ENCODE measurements around the gene COMT. TPM values are rescaled to one million over a fixed set of nuclear protein-coding genes. Genes with fewer than 3 reads are reported as not detected.

COMT gene
- total and polyA plus RNA-seq, 9 of the 15 experiments (the other 6 are each of a cell fraction or from before 2014, with no cell fraction given) = 12.5 to 351 (median 155) TPM

DNA sequence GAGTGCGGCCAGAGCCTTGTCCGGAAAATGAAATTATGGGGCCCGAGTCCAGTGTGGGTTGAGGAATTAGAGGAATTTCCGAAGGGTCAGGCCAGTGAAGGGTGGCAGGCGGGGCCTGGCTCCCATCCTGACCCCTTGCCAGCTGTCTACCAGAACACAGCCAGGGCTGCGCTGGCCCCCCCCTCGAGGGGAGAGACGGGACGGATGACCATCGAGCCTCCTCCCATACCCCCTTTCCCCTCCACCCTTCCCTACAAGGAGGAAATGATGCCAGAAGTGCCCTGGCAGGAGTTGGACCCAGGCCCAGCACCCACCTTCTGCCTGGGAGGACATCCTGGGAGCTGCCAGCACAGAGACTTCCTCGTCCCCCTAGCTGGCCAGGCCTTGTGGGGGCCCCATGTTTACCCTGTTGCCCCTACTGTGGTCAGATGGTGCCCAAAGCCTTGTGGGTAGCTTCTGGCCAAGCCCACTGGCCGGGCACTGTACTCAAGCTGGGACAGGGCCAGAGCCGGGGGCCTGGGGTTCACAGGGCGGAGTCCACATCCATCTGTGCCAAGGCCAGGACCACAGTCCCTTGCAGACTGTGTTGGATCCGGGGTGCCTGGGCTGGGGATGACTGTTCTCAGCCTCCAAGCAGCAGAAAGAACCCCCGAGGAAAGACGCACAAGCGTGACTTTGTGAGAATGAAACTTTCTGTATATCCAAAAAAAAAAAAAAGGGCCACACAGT, 54.2 kb downstream of the COMT start (continued):
- TF ChIP-seq, protein P1, sequence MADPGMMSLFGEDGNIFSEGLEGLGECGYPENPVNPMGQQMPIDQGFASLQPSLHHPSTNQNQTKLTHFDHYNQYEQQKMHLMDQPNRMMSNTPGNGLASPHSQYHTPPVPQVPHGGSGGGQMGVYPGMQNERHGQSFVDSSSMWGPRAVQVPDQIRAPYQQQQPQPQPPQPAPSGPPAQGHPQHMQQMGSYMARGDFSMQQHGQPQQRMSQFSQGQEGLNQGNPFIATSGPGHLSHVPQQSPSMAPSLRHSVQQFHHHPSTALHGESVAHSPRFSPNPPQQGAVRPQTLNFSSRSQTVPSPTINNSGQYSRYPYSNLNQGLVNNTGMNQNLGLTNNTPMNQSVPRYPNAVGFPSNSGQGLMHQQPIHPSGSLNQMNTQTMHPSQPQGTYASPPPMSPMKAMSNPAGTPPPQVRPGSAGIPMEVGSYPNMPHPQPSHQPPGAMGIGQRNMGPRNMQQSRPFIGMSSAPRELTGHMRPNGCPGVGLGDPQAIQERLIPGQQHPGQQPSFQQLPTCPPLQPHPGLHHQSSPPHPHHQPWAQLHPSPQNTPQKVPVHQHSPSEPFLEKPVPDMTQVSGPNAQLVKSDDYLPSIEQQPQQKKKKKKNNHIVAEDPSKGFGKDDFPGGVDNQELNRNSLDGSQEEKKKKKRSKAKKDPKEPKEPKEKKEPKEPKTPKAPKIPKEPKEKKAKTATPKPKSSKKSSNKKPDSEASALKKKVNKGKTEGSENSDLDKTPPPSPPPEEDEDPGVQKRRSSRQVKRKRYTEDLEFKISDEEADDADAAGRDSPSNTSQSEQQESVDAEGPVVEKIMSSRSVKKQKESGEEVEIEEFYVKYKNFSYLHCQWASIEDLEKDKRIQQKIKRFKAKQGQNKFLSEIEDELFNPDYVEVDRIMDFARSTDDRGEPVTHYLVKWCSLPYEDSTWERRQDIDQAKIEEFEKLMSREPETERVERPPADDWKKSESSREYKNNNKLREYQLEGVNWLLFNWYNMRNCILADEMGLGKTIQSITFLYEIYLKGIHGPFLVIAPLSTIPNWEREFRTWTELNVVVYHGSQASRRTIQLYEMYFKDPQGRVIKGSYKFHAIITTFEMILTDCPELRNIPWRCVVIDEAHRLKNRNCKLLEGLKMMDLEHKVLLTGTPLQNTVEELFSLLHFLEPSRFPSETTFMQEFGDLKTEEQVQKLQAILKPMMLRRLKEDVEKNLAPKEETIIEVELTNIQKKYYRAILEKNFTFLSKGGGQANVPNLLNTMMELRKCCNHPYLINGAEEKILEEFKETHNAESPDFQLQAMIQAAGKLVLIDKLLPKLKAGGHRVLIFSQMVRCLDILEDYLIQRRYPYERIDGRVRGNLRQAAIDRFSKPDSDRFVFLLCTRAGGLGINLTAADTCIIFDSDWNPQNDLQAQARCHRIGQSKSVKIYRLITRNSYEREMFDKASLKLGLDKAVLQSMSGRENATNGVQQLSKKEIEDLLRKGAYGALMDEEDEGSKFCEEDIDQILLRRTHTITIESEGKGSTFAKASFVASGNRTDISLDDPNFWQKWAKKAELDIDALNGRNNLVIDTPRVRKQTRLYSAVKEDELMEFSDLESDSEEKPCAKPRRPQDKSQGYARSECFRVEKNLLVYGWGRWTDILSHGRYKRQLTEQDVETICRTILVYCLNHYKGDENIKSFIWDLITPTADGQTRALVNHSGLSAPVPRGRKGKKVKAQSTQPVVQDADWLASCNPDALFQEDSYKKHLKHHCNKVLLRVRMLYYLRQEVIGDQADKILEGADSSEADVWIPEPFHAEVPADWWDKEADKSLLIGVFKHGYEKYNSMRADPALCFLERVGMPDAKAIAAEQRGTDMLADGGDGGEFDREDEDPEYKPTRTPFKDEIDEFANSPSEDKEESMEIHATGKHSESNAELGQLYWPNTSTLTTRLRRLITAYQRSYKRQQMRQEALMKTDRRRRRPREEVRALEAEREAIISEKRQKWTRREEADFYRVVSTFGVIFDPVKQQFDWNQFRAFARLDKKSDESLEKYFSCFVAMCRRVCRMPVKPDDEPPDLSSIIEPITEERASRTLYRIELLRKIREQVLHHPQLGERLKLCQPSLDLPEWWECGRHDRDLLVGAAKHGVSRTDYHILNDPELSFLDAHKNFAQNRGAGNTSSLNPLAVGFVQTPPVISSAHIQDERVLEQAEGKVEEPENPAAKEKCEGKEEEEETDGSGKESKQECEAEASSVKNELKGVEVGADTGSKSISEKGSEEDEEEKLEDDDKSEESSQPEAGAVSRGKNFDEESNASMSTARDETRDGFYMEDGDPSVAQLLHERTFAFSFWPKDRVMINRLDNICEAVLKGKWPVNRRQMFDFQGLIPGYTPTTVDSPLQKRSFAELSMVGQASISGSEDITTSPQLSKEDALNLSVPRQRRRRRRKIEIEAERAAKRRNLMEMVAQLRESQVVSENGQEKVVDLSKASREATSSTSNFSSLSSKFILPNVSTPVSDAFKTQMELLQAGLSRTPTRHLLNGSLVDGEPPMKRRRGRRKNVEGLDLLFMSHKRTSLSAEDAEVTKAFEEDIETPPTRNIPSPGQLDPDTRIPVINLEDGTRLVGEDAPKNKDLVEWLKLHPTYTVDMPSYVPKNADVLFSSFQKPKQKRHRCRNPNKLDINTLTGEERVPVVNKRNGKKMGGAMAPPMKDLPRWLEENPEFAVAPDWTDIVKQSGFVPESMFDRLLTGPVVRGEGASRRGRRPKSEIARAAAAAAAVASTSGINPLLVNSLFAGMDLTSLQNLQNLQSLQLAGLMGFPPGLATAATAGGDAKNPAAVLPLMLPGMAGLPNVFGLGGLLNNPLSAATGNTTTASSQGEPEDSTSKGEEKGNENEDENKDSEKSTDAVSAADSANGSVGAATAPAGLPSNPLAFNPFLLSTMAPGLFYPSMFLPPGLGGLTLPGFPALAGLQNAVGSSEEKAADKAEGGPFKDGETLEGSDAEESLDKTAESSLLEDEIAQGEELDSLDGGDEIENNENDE (IDR thresholded peaks at IDR 0.05; ENCODE audit: low read depth, low read length) = no peak
- TF ChIP-seq, protein P2, sequence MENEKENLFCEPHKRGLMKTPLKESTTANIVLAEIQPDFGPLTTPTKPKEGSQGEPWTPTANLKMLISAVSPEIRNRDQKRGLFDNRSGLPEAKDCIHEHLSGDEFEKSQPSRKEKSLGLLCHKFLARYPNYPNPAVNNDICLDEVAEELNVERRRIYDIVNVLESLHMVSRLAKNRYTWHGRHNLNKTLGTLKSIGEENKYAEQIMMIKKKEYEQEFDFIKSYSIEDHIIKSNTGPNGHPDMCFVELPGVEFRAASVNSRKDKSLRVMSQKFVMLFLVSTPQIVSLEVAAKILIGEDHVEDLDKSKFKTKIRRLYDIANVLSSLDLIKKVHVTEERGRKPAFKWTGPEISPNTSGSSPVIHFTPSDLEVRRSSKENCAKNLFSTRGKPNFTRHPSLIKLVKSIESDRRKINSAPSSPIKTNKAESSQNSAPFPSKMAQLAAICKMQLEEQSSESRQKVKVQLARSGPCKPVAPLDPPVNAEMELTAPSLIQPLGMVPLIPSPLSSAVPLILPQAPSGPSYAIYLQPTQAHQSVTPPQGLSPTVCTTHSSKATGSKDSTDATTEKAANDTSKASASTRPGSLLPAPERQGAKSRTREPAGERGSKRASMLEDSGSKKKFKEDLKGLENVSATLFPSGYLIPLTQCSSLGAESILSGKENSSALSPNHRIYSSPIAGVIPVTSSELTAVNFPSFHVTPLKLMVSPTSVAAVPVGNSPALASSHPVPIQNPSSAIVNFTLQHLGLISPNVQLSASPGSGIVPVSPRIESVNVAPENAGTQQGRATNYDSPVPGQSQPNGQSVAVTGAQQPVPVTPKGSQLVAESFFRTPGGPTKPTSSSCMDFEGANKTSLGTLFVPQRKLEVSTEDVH (IDR thresholded peaks at IDR 0.05; ENCODE audit: low read depth, partially characterized antibody) = no peak
- 0 out of 2 replicates have a peak, but pooled peaks have one; percentile 23 for TF ChIP-seq ZNF583 (CRISPR knock-in tag; IDR thresholded peaks at IDR 0.05)
